IgD-negative memory B cell (primary cell): Measurements from ENCODE around the gene MRPS10. TPM values are rescaled to one million over a fixed set of nuclear protein-coding genes. Genes with fewer than 3 reads are reported as not detected.
A peak's percentile ranks its signal among the peaks of the same experiment; 100 is the strongest.
"Not testable (repeated sequence)": the region's sequence is repeated elsewhere in the genome, so short reads cannot be mapped to it uniquely, and the experiment has no call there.

Experiments used
- H3K27ac Mint-ChIP-seq, 3 donors: one replicate each; pipeline ENCODE4 v1.8.0; 2020 to 2022; ENCODE audit warnings: mild to moderate bottlenecking in 3 of 3, mixed read lengths in 3 of 3, moderate library complexity in 1 of 3
- H3K27me3 Mint-ChIP-seq: one replicate; pipeline ENCODE4 v1.8.0; 2021; ENCODE audit warnings: mixed read lengths
- H3K36me3 Mint-ChIP-seq: one replicate; pipeline ENCODE4 v1.8.0; 2020; ENCODE audit warnings: mild to moderate bottlenecking, mixed read lengths
- H3K4me1 Mint-ChIP-seq, 3 donors: one replicate each; pipeline ENCODE4 v1.8.0; 2020 to 2022; ENCODE audit warnings: mixed read lengths in 3 of 3, mild to moderate bottlenecking in 1 of 3
- H3K4me3 Mint-ChIP-seq, 4 donors: one replicate each; pipeline ENCODE4 v1.8.0; 2020 to 2022; ENCODE audit warnings: mild to moderate bottlenecking in 4 of 4, mixed read lengths in 4 of 4, moderate library complexity in 3 of 4
- H3K9me3 Mint-ChIP-seq, 3 donors: one replicate each; pipeline ENCODE4 v1.8.0; 2020 to 2021; ENCODE audit warnings: mixed read lengths in 3 of 3, mild to moderate bottlenecking in 1 of 3
- polyA plus RNA-seq: library from polyadenylated mRNA; unstranded; fragments of 300-500 nt; fragmentation: Illumina TruSeq; gene quantifications from one replicate; pipeline ENCODE4 v1.2.3, GENCODE V29; 2021

MRPS10 gene
- polyA plus RNA-seq, 1 donor from 2014 or later: 44.8 TPM

- peaks cover 0 to 6% (median 4%) of the 10 kb centered on the region in 3 donors for H3K4me1 Mint-ChIP-seq
- no peak overlapping the region for H3K4me3 Mint-ChIP-seq
- no peaks in the 10 kb centered on the region for H3K9me3 Mint-ChIP-seq
- H3K27me3 Mint-ChIP-seq: no peaks in the 10 kb centered on the region
- no peak overlapping the region for H3K27ac Mint-ChIP-seq
- peaks cover 5% of the 10 kb centered on the region for H3K36me3 Mint-ChIP-seq
Measured at GRCh38 chr6:42227173-42227850, 9.7 kb upstream of the MRPS10 start.

- Mint-ChIP-seq H3K27ac (no peak overlapping the region), H3K4me3 (no peak overlapping the region), H3K9me3 (no peaks in the 10 kb centered on the region), H3K4me1 (peaks cover 0 to 6% (median 4%) of the 10 kb centered on the region in 3 donors), H3K27me3 (no peaks in the 10 kb centered on the region), H3K36me3 (peaks cover 5% of the 10 kb centered on the region)
Measured at GRCh38 chr6:42226645-42227143, 9.0 kb upstream of the MRPS10 start.

- Mint-ChIP-seq H3K27ac (no peak overlapping the region), H3K36me3 (peaks cover 5% of the 10 kb centered on the region), H3K4me1 (peaks cover 0 to 6% (median 4%) of the 10 kb centered on the region in 3 donors), H3K9me3 (no peaks in the 10 kb centered on the region), H3K4me3 (no peak overlapping the region), H3K27me3 (no peaks in the 10 kb centered on the region)
Measured at GRCh38 chr6:42226161-42226611, 8.5 kb upstream of the MRPS10 start.

GRCh38 chr6:42225419-42225818 is 7.8 kb upstream of the MRPS10 start:
- H3K9me3 Mint-ChIP-seq: no peaks in the 10 kb centered on the region
- H3K27me3 Mint-ChIP-seq: no peaks in the 10 kb centered on the region
- no peak overlapping the region for H3K27ac Mint-ChIP-seq
- H3K4me3 Mint-ChIP-seq: no peak overlapping the region
- H3K4me1 Mint-ChIP-seq: peaks cover 0 to 6% (median 4%) of the 10 kb centered on the region in 3 donors
- H3K36me3 Mint-ChIP-seq: peaks cover 5% of the 10 kb centered on the region

- peaks cover 5% of the 10 kb centered on the region for H3K36me3 Mint-ChIP-seq
- peaks cover 0 to 6% (median 4%) of the 10 kb centered on the region in 3 donors for H3K4me1 Mint-ChIP-seq
- H3K27ac Mint-ChIP-seq: no peak overlapping the region
- no peak overlapping the region for H3K4me3 Mint-ChIP-seq
- H3K9me3 Mint-ChIP-seq: no peaks in the 10 kb centered on the region
- H3K27me3 Mint-ChIP-seq: no peaks in the 10 kb centered on the region
Measured at GRCh38 chr6:42225029-42225339, 7.3 kb upstream of the MRPS10 start.

GRCh38 chr6:42224222-42225028 is 6.8 kb upstream of the MRPS10 start:
- Mint-ChIP-seq H3K4me3 (peak overlapping the region in 3 of 4 donors; percentile 22 to 55 (median 35)), H3K4me1 (peaks cover 0 to 6% (median 4%) of the 10 kb centered on the region in 3 donors), H3K27ac (no peak overlapping the region), H3K9me3 (no peaks in the 10 kb centered on the region), H3K36me3 (peaks cover 5% of the 10 kb centered on the region), H3K27me3 (no peaks in the 10 kb centered on the region)

GRCh38 chr6:42222448-42222847 is 4.8 kb upstream of the MRPS10 start:
- Mint-ChIP-seq H3K27ac (no peak overlapping the region), H3K9me3 (no peaks in the 10 kb centered on the region), H3K36me3 (peaks cover 4% of the 10 kb centered on the region), H3K4me3 (no peak overlapping the region), H3K27me3 (no peaks in the 10 kb centered on the region), H3K4me1 (peaks cover 4 to 10% (median 8%) of the 10 kb centered on the region in 3 donors)

GRCh38 chr6:42221546-42221945 is 3.9 kb upstream of the MRPS10 start:
- peaks cover 9 to 13% (median 12%) of the 10 kb centered on the region in 3 donors for H3K4me1 Mint-ChIP-seq
- no peaks in the 10 kb centered on the region for H3K27me3 Mint-ChIP-seq
- H3K9me3 Mint-ChIP-seq: no peaks in the 10 kb centered on the region
- no peak overlapping the region for H3K4me3 Mint-ChIP-seq
- peaks cover 4% of the 10 kb centered on the region for H3K36me3 Mint-ChIP-seq
- peak overlapping the region in 1 of 3 donors; percentile 41 for H3K27ac Mint-ChIP-seq

GRCh38 chr6:42220807-42221206 is 3.1 kb upstream of the MRPS10 start:
- Mint-ChIP-seq H3K4me3 (peak overlapping the region in 1 of 4 donors; percentile 20), H3K27ac (peak overlapping the region in 1 of 3 donors; percentile 6), H3K27me3 (no peaks in the 10 kb centered on the region), H3K9me3 (no peaks in the 10 kb centered on the region), H3K36me3 (peaks cover 3% of the 10 kb centered on the region), H3K4me1 (peaks cover 9 to 18% (median 12%) of the 10 kb centered on the region in 3 donors)

- Mint-ChIP-seq H3K27ac (peak overlapping the region; percentile 95 to 96 (median 96)), H3K36me3 (peaks cover 4% of the 10 kb centered on the region), H3K4me1 (peaks cover 11 to 21% (median 14%) of the 10 kb centered on the region in 3 donors), H3K27me3 (no peaks in the 10 kb centered on the region), H3K4me3 (peak overlapping the region; percentile 96 to 100 (median 98)), H3K9me3 (no peaks in the 10 kb centered on the region)
Measured at GRCh38 chr6:42217157-42217518, 523 bp downstream of the MRPS10 start.

- peaks cover 17 to 27% (median 20%) of the 10 kb centered on the region in 3 donors for H3K4me1 Mint-ChIP-seq
- not testable (repeated sequence) for H3K9me3 Mint-ChIP-seq, H3K27me3 Mint-ChIP-seq, H3K36me3 Mint-ChIP-seq
- H3K27ac Mint-ChIP-seq: peak overlapping the region in 1 of 3 donors; percentile 53
- peak overlapping the region; percentile 68 to 100 (median 82) for H3K4me3 Mint-ChIP-seq
Measured at GRCh38 chr6:42216495-42216894, 1.2 kb downstream of the MRPS10 start.

GRCh38 chr6:42212442-42212841 is 5.2 kb downstream of the MRPS10 start:
- Mint-ChIP-seq H3K9me3 (no peaks in the 10 kb centered on the region), H3K27ac (no peak overlapping the region), H3K4me3 (no peak overlapping the region), H3K36me3 (peaks cover 4% of the 10 kb centered on the region), H3K4me1 (peaks cover 14 to 23% (median 16%) of the 10 kb centered on the region in 3 donors), H3K27me3 (no peaks in the 10 kb centered on the region)

- H3K36me3 Mint-ChIP-seq: peaks cover 4% of the 10 kb centered on the region
- H3K9me3 Mint-ChIP-seq: no peaks in the 10 kb centered on the region
- no peaks in the 10 kb centered on the region for H3K27me3 Mint-ChIP-seq
- H3K4me1 Mint-ChIP-seq: peaks cover 12 to 21% (median 13%) of the 10 kb centered on the region in 3 donors
- peak overlapping the region in 2 of 4 donors; percentile 17 to 23 for H3K4me3 Mint-ChIP-seq
- peak overlapping the region in 2 of 3 donors; percentile 46 to 58 for H3K27ac Mint-ChIP-seq
Measured at GRCh38 chr6:42211726-42212125, 5.9 kb downstream of the MRPS10 start.

GRCh38 chr6:42210551-42210950 is 7.1 kb downstream of the MRPS10 start:
- H3K27ac Mint-ChIP-seq: no peak overlapping the region
- no peak overlapping the region for H3K4me3 Mint-ChIP-seq
- H3K9me3 Mint-ChIP-seq: no peaks in the 10 kb centered on the region
- peaks cover 11 to 12% (median 11%) of the 10 kb centered on the region in 3 donors for H3K4me1 Mint-ChIP-seq
- no peaks in the 10 kb centered on the region for H3K27me3 Mint-ChIP-seq
- H3K36me3 Mint-ChIP-seq: peaks cover 5% of the 10 kb centered on the region

GRCh38 chr6:42207559-42207958 is 10.1 kb downstream of the MRPS10 start:
- not testable (repeated sequence) for H3K4me1 Mint-ChIP-seq, H3K36me3 Mint-ChIP-seq, H3K9me3 Mint-ChIP-seq, H3K27ac Mint-ChIP-seq, H3K4me3 Mint-ChIP-seq, H3K27me3 Mint-ChIP-seq
